Upper lobe of left lung (tissue), 6 donors: Measurements from ENCODE around the gene TP63. TPM values are rescaled to one million over a fixed set of nuclear protein-coding genes. Genes with fewer than 3 reads are reported as not detected.

Source experiments
- ATAC-seq, 2 donors: fragments of 200-7000 bp; cut with Tn5 transposase; one replicate each; pipeline ENCODE4 v1.9.1; 2022; ENCODE audit warnings: mild to moderate bottlenecking in 2 of 2, moderate library complexity in 2 of 2; ENCODE audit not compliant: low FRiP score in 2 of 2
- DNase-seq, 2 donors: peaks; one replicate each; pipeline ENCODE4 v3.0.0-alpha.2; 2019 to 2020
- H3K27ac ChIP-seq, 4 donors: fragments of 200-600 bp; sonication (generic); one replicate each; pipeline ENCODE4 v1.5.1; 2016 to 2019
- H3K27me3 ChIP-seq, 4 donors: fragments of 200-600 bp; sonication (generic); one replicate each; pipeline ENCODE4 v1.5.1; 2017 to 2019
- H3K36me3 ChIP-seq, 4 donors: fragments of 200-600 bp; sonication (generic); one replicate each; pipeline ENCODE4 v1.5.1; 2016 to 2019
- H3K4me1 ChIP-seq, 4 donors: fragments of 200-600 bp; sonication (generic); one replicate each; pipeline ENCODE4 v1.5.1; 2018 to 2019
- H3K4me3 ChIP-seq, 4 donors: fragments of 200-600 bp; sonication (generic); one replicate each; pipeline ENCODE4 v1.5.1; 2017 to 2019; ENCODE audit warnings: mild to moderate bottlenecking in 2 of 4, moderate library complexity in 1 of 4
- H3K9me3 ChIP-seq, 4 donors: fragments of 200-600 bp; sonication (generic); one replicate each; pipeline ENCODE4 v1.5.1; 2018 to 2019
- EP300 ChIP-seq, 4 donors: sonication (generic); formaldehyde crosslinking; IDR thresholded peaks; one replicate each; pipeline ENCODE4 v1.5.1; 2017; ENCODE audit warnings: antibody characterized with exemption in 4 of 4, control low read depth in 2 of 4
- POLR2A ChIP-seq, 4 donors: fragments of 450-650 bp; IDR thresholded peaks; one replicate each; pipeline ENCODE4 v1.5.1; 2016 to 2017; ENCODE audit warnings: antibody characterized with exemption in 4 of 4, mild to moderate bottlenecking in 2 of 4
- POLR2AphosphoS5 ChIP-seq, 2 donors: sonication (generic); formaldehyde crosslinking; IDR thresholded peaks; one replicate each; pipeline ENCODE4 v1.5.1; 2017; ENCODE audit warnings: antibody characterized with exemption in 2 of 2
- WGBS, 2 donors: methylation state at CpG; one replicate each; pipeline ENCODE4 v1.1.5; 2017 to 2018; 5-methylcytosine and 5-hydroxymethylcytosine counted together
- total RNA-seq, 6 donors: library from RNA; depleted of rRNA in 4 of 6; stranded (reverse); fragments of >200 nt in 4 of 6; gene quantifications; one replicate each; pipeline versions ENCODE4 v1.1.0 to v1.2.1, GENCODE V29; 2016 to 2021
- TF ChIP-seq, protein P1 (sequence below), 6 experiments: fragments of 450-650 bp in 4 of 6; fragments of 200-600 bp in 2 of 6; sonication (generic) in 2 of 6; IDR thresholded peaks; one replicate each; pipeline ENCODE4 v1.5.1; 2016 to 2019; ENCODE audit warnings: antibody characterized with exemption in 6 of 6
- donor health status: DM: no; HTN: no; CAD: no; lungs with moderate emphysema.
- donor health status: DM: no; HTN: yes; CAD: no; lungs with severe emphysema.

TP63 gene
- total RNA-seq, 6 donors from 2014 or later: 1.0 to 8.8 (median 2.8) TPM

DNA sequence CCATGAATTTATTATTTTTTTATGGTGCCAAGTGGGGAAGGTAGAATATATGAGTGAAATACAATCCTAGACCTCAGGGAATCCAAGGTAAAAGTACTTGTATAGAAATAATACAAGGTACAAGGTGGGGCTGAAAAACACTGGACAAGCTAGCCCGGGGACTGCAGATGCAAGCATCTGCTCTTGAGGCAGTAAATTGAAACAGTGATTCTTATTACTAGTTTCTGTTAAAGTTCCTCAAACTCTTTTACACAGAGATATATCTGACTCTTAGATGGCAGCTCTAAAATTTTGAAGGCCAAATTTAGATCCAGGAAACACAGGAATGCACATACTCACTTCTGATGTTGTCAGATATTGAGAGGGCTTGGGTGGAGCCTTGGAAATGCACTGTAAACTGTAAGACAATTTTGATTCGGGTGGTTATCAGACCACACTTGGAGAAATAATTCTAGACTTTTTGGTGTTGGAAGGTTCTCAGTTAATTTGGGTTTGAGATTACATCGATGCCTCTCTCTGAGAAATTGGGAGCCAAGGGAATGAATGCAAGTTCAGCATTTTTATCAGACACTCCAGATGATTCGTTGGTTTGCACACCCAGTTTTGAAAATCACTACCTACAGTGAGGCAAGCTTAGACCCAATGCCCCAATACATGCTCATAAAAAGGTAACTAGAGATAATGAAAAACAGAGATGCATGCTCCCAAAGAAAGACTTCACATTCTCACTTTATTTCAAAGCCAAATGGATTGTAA, 7.3 kb downstream of the TP63 start:
- H3K9me3 ChIP-seq: no peaks in the 10 kb centered on the region
- no peaks in the 10 kb centered on the region for H3K36me3 ChIP-seq
- no peak overlapping the region for H3K27ac ChIP-seq
- WGBS, 2 donors: 68 to 76% methylated on average over 4 of the region's 4 CpGs
- DNase-seq (no peak), ATAC-seq (no peak)
- no peak for TF ChIP-seq POLR2AphosphoS5 (IDR thresholded peaks at IDR 0.05)
- no peak for TF ChIP-seq EP300 (IDR thresholded peaks at IDR 0.05)
- TF ChIP-seq POLR2A (IDR thresholded peaks at IDR 0.05): no peak
- TF ChIP-seq, protein P1, sequence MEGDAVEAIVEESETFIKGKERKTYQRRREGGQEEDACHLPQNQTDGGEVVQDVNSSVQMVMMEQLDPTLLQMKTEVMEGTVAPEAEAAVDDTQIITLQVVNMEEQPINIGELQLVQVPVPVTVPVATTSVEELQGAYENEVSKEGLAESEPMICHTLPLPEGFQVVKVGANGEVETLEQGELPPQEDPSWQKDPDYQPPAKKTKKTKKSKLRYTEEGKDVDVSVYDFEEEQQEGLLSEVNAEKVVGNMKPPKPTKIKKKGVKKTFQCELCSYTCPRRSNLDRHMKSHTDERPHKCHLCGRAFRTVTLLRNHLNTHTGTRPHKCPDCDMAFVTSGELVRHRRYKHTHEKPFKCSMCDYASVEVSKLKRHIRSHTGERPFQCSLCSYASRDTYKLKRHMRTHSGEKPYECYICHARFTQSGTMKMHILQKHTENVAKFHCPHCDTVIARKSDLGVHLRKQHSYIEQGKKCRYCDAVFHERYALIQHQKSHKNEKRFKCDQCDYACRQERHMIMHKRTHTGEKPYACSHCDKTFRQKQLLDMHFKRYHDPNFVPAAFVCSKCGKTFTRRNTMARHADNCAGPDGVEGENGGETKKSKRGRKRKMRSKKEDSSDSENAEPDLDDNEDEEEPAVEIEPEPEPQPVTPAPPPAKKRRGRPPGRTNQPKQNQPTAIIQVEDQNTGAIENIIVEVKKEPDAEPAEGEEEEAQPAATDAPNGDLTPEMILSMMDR (IDR thresholded peaks at IDR 0.05): no peak
- H3K4me1 ChIP-seq: no peaks in the 10 kb centered on the region
- no peak overlapping the region for H3K4me3 ChIP-seq
- no peaks in the 10 kb centered on the region for H3K27me3 ChIP-seq

DNA sequence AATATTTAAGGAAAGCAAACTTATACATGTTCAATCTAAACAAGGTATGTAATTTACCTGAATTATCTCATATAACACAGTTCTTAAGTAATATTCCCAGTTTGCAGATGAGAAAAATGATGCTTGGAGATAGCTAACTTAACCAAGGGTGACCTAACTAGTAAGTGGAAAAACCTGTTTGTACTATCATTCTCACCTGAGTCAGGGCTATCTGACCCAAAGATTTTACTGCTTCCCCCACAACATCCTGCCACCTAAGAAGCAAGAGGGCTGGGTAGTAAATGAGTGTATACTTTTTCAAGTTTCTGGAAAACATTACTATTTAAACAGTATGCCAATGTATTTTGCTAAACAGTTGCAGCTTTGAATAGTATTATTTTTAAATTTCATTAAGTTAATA, 10.6 kb downstream of the TP63 start:
- Histone ChIP-seq H3K4me1 (no peaks in the 10 kb centered on the region), H3K36me3 (no peaks in the 10 kb centered on the region), H3K27me3 (no peaks in the 10 kb centered on the region), H3K9me3 (no peaks in the 10 kb centered on the region), H3K27ac (no peak overlapping the region), H3K4me3 (no peak overlapping the region)
- TF ChIP-seq EP300 (IDR thresholded peaks at IDR 0.05) (no peak), POLR2AphosphoS5 (IDR thresholded peaks at IDR 0.05) (no peak)
- TF ChIP-seq, protein P1 (IDR thresholded peaks at IDR 0.05): no peak
- ATAC-seq: no peak
- DNase-seq: no peak

DNA sequence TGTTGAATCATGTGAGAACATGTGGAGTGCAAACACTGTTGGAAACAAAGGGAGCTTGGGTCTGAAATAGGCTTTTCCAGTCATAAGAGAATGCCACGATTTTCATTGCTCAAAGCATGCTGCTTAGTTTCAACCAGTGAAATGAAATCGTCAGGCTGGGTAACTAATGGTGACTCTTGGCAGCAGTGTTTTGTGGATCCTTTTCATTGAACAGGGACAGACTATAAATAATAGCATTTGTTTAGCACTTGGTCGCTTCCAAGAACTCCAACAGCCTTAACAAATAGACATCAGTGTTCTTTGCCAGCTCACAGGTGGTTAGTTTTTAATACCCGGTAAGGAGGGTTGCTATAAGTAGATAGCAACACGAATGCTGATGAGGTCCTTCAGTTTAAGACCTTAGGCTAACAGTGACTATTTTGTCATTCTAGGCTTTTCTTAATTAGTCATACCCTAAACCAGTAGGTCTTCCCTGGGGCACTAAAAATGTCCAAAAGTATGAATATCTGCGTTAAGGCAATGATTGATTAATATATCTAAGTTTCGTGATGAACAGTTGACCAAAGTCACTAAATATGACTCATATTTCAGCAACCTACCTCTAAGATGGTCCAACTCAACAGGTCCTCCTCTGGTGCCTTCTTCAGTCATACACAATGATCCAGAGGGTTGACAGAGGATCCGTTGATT, 15.8 kb downstream of the TP63 start:
- WGBS, 2 donors: 85 to 90% methylated on average over 8 of the region's 8 CpGs
- Histone ChIP-seq H3K27me3 (no peaks in the 10 kb centered on the region), H3K9me3 (no peaks in the 10 kb centered on the region), H3K4me1 (no peaks in the 10 kb centered on the region), H3K36me3 (no peaks in the 10 kb centered on the region), H3K4me3 (no peak overlapping the region), H3K27ac (no peak overlapping the region)
- TF ChIP-seq, protein P1 (IDR thresholded peaks at IDR 0.05): no peak
- no peak for TF ChIP-seq POLR2AphosphoS5 (IDR thresholded peaks at IDR 0.05)
- no peak for TF ChIP-seq POLR2A (IDR thresholded peaks at IDR 0.05)
- TF ChIP-seq EP300 (IDR thresholded peaks at IDR 0.05): no peak
- ATAC-seq: no peak
- no peak for DNase-seq

DNA sequence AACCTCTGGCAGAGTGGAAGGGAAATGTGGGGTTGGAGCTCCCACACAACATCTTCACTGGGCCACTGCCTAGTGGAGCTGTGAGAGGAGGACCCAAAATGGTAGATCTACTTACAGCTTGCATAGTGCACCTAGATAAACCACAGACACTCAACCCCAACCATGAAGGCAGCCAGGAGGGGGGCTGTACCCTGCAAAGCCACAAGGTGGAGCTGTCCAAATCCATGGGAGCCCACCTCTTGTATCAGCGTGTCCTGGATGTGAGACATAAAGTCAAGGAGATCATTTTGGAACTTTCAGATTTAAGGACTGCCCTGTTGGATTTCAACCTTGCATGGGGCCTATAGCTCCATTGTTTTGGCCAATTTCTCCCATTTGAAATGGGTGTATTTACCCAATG, 20.9 kb downstream of the TP63 start:
- ATAC-seq: no peak
- Histone ChIP-seq H3K36me3 (no peaks in the 10 kb centered on the region), H3K4me1 (no peaks in the 10 kb centered on the region), H3K9me3 (no peaks in the 10 kb centered on the region), H3K27me3 (no peaks in the 10 kb centered on the region), H3K4me3 (no peak overlapping the region), H3K27ac (no peak overlapping the region)
- TF ChIP-seq, protein P1 (IDR thresholded peaks at IDR 0.05): peak in 1 of 6 experiments; percentile 13
- no peak for TF ChIP-seq POLR2A (IDR thresholded peaks at IDR 0.05)
- WGBS, 2 donors: 60 to 63% methylated on average over 1 of the region's 1 CpG
- DNase-seq: no peak

DNA sequence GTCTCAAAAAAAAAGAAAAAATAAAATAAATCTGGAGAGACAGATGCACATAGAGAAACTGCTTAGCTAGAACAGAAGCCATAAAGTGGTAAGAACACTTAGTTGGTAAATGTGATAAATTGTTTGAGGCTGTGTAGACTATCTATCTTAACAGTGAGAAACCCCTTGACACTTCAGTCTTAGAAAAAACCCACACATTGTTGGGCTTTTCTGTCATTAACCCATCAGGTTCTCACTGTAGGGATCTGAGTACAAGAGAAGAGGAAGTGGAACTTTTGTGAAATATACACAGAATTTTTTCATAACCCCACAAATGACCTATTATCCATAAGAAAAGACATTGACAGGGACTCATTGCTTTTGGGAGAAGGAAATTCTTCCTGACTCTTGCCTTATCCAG, 24.4 kb downstream of the TP63 start:
- no peaks in the 10 kb centered on the region for H3K9me3 ChIP-seq
- ATAC-seq: no peak
- no peak overlapping the region for H3K4me3 ChIP-seq
- no peak overlapping the region for H3K27ac ChIP-seq
- TF ChIP-seq POLR2AphosphoS5 (IDR thresholded peaks at IDR 0.05): no peak
- TF ChIP-seq POLR2A (IDR thresholded peaks at IDR 0.05): no peak
- TF ChIP-seq EP300 (IDR thresholded peaks at IDR 0.05): no peak
- TF ChIP-seq, protein P1 (IDR thresholded peaks at IDR 0.05): no peak
- no peaks in the 10 kb centered on the region for H3K36me3 ChIP-seq
- no peaks in the 10 kb centered on the region for H3K27me3 ChIP-seq
- no peaks in the 10 kb centered on the region for H3K4me1 ChIP-seq
- DNase-seq: no peak
